K562 (cell line): ENCODE data around the gene ENG. TPM values are rescaled to one million over a fixed set of nuclear protein-coding genes. Genes with fewer than 3 reads are reported as not detected.
A peak's percentile ranks its signal among the peaks of the same experiment; 100 is the strongest.

Experiments used
- CBX3 ChIP-seq, 2 experiments: IDR thresholded peaks; 1 replicate in 1 of 2; 2 replicates in 1 of 2; pipeline ENCODE4 v1.6.1; 2012; ENCODE audit warnings: inconsistent platforms in 2 of 2, low read length in 2 of 2, borderline replicate concordance in 1 of 2, control low read depth in 1 of 2
- CXXC5 ChIP-seq: fragments of 250-450 bp; sonication (Bioruptor Pico); IDR thresholded peaks from 2 replicates; pipeline ENCODE4 v1.8.0; 2022; ENCODE audit warnings: inconsistent platforms, mild to moderate bottlenecking, moderate library complexity
- FIP1L1 ChIP-seq: fragments of 200-400 bp; formaldehyde crosslinking; IDR thresholded peaks from 2 replicates; pipeline ENCODE4 v1.6.1; 2018; ENCODE audit warnings: mild to moderate bottlenecking, low read depth, low read length; ENCODE audit not compliant: poor library complexity, severe bottlenecking
- FOXK2 ChIP-seq, 2 experiments: fragments of 450-650 bp; IDR thresholded peaks in 1 of 2; conservative IDR thresholded peaks in 1 of 2; 2 replicates each; pipeline ENCODE4 v1.6.1; 2016; ENCODE audit warnings: low read depth in 2 of 2, mild to moderate bottlenecking in 1 of 2
- MTA1 ChIP-seq: fragments of 450-650 bp; IDR thresholded peaks from 2 replicates; pipeline ENCODE4 v1.6.1; 2017; ENCODE audit warnings: borderline replicate concordance
- NFXL1 ChIP-seq: fragments of 450-650 bp; formaldehyde crosslinking; IDR thresholded peaks from 2 replicates; pipeline ENCODE4 v1.4.0; 2021; ENCODE audit warnings: mild to moderate bottlenecking
- RERE ChIP-seq: sonication (generic); formaldehyde crosslinking; IDR thresholded peaks from 2 replicates; pipeline ENCODE4 v1.8.0; 2023; ENCODE audit warnings: missing genetic modification reagents, mild to moderate bottlenecking, borderline replicate concordance
- RREB1 ChIP-seq: fragments of 250-450 bp; sonication (Bioruptor Pico); IDR thresholded peaks from 2 replicates; pipeline ENCODE4 v1.4.0; 2020
- SFPQ ChIP-seq: fragments of 200-400 bp; formaldehyde crosslinking; IDR thresholded peaks from 2 replicates; pipeline ENCODE4 v1.6.1; 2017; ENCODE audit warnings: mild to moderate bottlenecking, low read depth, low read length, moderate library complexity
- THRB ChIP-seq: fragments of 450-650 bp; formaldehyde crosslinking; conservative IDR thresholded peaks from 2 replicates; pipeline ENCODE4 v1.4.0; 2022; ENCODE audit warnings: mild to moderate bottlenecking, missing genetic modification characterization
- ZNF253 ChIP-seq: fragments of 250-450 bp; sonication (Bioruptor Pico); conservative IDR thresholded peaks from 2 replicates; pipeline ENCODE4 v1.6.1; 2021; ENCODE audit warnings: mild to moderate bottlenecking
- ZNF780A ChIP-seq: fragments of 250-450 bp; sonication (Bioruptor Pico); IDR thresholded peaks from 2 replicates; pipeline ENCODE4 v1.5.0; 2021; ENCODE audit warnings: mild to moderate bottlenecking
- polyA plus RNA-seq, 8 experiments: library from polyadenylated mRNA; depleted of rRNA in 4 of 8; stranded (reverse) in 5 of 8; unstranded in 3 of 8; fragments of >200 nt; fragmentation: Nextera tagmentation in 2 of 8; fragmentation: Illumina TruSeq in 1 of 8; extraction: Ambion mirVana in 2 of 8; extraction: Trizol in 1 of 8; gene quantifications; 2 replicates each; pipeline versions ENCODE4 v1.2.1 to v1.2.3, GENCODE V29; 2011 to 2014; ENCODE audit warnings: inconsistent platforms in 1 of 8, missing spikeins in 1 of 8
- total RNA-seq, 7 experiments: library from RNA; depleted of rRNA in 6 of 7; stranded (reverse); fragments of >200 nt in 6 of 7; fragmentation: Illumina TruSeq in 2 of 7; extraction: Trizol in 2 of 7; gene quantifications; 2 replicates each; pipeline versions ENCODE4 v1.2.1 to v1.2.3, GENCODE V29; 2011 to 2021; ENCODE audit warnings: low replicate concordance in 1 of 7

ENG gene
- total and polyA plus RNA-seq, 9 of the 15 experiments (the other 6 are each of a cell fraction or from before 2014, with no cell fraction given): 0.04 to 0.40 (median 0.14) TPM; not detected in 1

- TF ChIP-seq RREB1 (CRISPR knock-in tag): no peak
- no peak for TF ChIP-seq CBX3 (IDR thresholded peaks at IDR 0.05; ENCODE audit: borderline replicate concordance in 1 of 2, low read length in 2 of 2)
- no peak for TF ChIP-seq FOXK2 (conservative IDR thresholded peaks at IDR 0.05 in 1 of 2, IDR thresholded peaks at IDR 0.05 in 1 of 2; ENCODE audit: low read depth in 2 of 2)
- TF ChIP-seq CXXC5 (CRISPR knock-in tag): peak; percentile 73; the same call in 1 of the 2 replicates
- no peak for TF ChIP-seq FIP1L1
- no peak for TF ChIP-seq NFXL1
- no peak for TF ChIP-seq THRB (CRISPR knock-in tag)
- TF ChIP-seq ZNF780A (CRISPR knock-in tag): no peak
- no peak for TF ChIP-seq SFPQ
- TF ChIP-seq RERE: no peak
- no peak for TF ChIP-seq ZNF253 (CRISPR knock-in tag)
- TF ChIP-seq MTA1: no peak
Measured at GRCh38 chr9:127877566-127877998, 23.1 kb upstream of the ENG start, which contains the start of gene AK1 (continued).
